Mesothelial cell of epicardium (in vitro differentiated cells): ENCODE results near the gene BANP. TPM values are rescaled to one million over a fixed set of nuclear protein-coding genes. Genes with fewer than 3 reads are reported as not detected.
"Not testable (repeated sequence)": the region's sequence is repeated elsewhere in the genome, so short reads cannot be mapped to it uniquely, and the experiment has no call there.

Experiments
- DNase-seq, 2 experiments: peaks; one replicate each; pipeline ENCODE4 v3.0.0; 2021; ENCODE audit warnings: low spot score in 2 of 2; ENCODE audit not compliant: unreplicated experiment in 2 of 2
- H3K27ac Mint-ChIP-seq: 2 replicates; pipeline ENCODE4 v1.8.0; 2021; ENCODE audit warnings: mixed read lengths
- H3K27me3 Mint-ChIP-seq: 2 replicates; pipeline ENCODE4 v1.8.0; 2021; ENCODE audit warnings: low read depth, mixed read lengths
- H3K36me3 Mint-ChIP-seq: 2 replicates; pipeline ENCODE4 v1.8.0; 2021; ENCODE audit warnings: mixed read lengths
- H3K4me1 Mint-ChIP-seq: 2 replicates; pipeline ENCODE4 v1.8.0; 2021; ENCODE audit warnings: mixed read lengths
- H3K4me3 Mint-ChIP-seq: 2 replicates; pipeline ENCODE4 v1.8.0; 2021; ENCODE audit warnings: mild to moderate bottlenecking, moderate library complexity, mixed read lengths
- H3K9me3 Mint-ChIP-seq: 2 replicates; pipeline ENCODE4 v1.8.0; 2021; ENCODE audit warnings: mixed read lengths
- CTCF ChIP-seq: fragments of 200-600 bp; sonication (generic); IDR thresholded peaks from one replicate; pipeline ENCODE4 v1.5.0; 2021; ENCODE audit warnings: antibody characterized with exemption; ENCODE audit not compliant: unreplicated experiment
- total RNA-seq: library from RNA; stranded (reverse); gene quantifications from 3 replicates; pipeline ENCODE4 v1.2.1, GENCODE V29; 2021

Gene BANP
- total RNA-seq, 1 donor from 2014 or later, result 43.6 TPM

- Mint-ChIP-seq H3K27me3 (no peaks in the 10 kb centered on the region), H3K9me3 (no peaks in the 10 kb centered on the region), H3K36me3 (peaks cover 9% of the 10 kb centered on the region), H3K4me1 (no peaks in the 10 kb centered on the region), H3K27ac (no peak overlapping the region), H3K4me3 (no peak overlapping the region)
- TF ChIP-seq CTCF, result no peak
- DNase-seq, result no peak
Measured at GRCh38 chr16:88015806-88016140, 64.5 kb downstream of the BANP start.

DNA sequence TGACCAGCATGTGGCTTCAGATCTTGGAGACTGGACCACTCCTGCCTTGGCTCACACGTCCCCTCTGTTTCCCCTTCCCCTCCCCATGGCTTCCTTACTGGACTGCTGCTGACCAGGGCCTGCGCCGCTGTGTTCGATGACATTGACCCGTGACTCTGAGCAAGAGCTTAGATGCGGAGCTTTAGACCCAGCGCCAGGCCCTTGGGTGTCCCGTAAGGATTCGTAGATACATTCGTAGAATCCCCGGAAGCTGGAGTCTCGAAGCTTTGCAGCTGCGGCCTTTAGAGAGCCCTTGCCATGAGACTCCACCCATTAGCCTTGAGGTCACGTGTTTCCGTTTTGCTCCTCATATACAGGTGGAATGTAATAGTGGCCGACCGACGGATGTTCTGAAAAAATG, 65.2 kb downstream of the BANP start:
- H3K36me3 Mint-ChIP-seq, H3K27me3 Mint-ChIP-seq, H3K9me3 Mint-ChIP-seq, H3K4me3 Mint-ChIP-seq, DNase-seq, H3K27ac Mint-ChIP-seq, H3K4me1 Mint-ChIP-seq: not testable (repeated sequence)

DNA sequence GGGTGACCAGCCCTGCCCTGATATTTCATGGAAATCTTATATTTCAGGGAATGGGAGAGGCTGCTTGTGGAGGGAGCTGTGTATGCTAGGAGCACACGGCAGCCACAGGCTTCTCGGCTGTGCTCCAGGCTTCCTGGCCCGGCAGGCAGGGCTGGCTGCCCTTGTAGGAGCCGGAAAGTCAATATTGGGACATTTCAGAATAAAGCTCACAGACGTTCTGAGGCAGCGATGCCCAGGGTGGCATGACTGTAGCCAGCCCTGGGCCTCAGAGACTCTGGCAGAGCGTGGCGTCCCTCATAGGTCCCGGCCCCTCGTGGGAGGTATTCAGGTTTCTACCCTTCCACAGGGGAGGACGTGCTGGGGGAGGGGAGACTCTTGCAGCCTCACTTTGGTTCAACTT, 65.7 kb downstream of the BANP start:
- no peak for TF ChIP-seq CTCF
- Mint-ChIP-seq H3K9me3 (no peaks in the 10 kb centered on the region), H3K4me3 (no peak overlapping the region), H3K27ac (no peak overlapping the region), H3K27me3 (no peaks in the 10 kb centered on the region), H3K4me1 (no peaks in the 10 kb centered on the region), H3K36me3 (peaks cover 9% of the 10 kb centered on the region)
- DNase-seq, result no peak

- no peak overlapping the region for H3K27ac Mint-ChIP-seq
- no peaks in the 10 kb centered on the region for H3K4me1 Mint-ChIP-seq
- no peaks in the 10 kb centered on the region for H3K9me3 Mint-ChIP-seq
- no peaks in the 10 kb centered on the region for H3K27me3 Mint-ChIP-seq
- no peak for TF ChIP-seq CTCF
- DNase-seq, result no peak
- H3K4me3 Mint-ChIP-seq, result no peak overlapping the region
- H3K36me3 Mint-ChIP-seq, result peaks cover 9% of the 10 kb centered on the region
Measured at GRCh38 chr16:88017587-88018101, 66.4 kb downstream of the BANP start.

DNA sequence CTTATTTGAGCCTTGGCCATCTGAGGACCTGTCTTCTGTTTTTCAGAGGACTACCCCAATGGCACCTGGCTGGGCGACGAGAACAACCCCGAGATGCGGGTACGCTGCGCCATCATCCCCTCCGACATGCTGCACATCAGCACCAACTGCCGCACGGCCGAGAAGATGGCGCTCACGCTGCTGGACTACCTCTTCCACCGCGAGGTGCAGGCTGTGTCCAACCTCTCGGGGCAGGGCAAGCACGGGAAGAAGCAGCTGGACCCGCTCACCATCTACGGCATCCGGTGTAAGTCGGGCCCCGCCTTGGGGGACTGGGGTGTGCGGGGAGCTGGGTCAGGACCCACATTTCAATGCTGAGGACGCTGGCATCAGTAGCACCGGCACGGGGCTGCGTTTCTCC, 67.1 kb downstream of the BANP start:
- not testable (repeated sequence) for H3K4me1 Mint-ChIP-seq, H3K27me3 Mint-ChIP-seq, H3K4me3 Mint-ChIP-seq, H3K27ac Mint-ChIP-seq, DNase-seq, H3K9me3 Mint-ChIP-seq
- H3K36me3 Mint-ChIP-seq, result peaks cover 13% of the 10 kb centered on the region

DNA sequence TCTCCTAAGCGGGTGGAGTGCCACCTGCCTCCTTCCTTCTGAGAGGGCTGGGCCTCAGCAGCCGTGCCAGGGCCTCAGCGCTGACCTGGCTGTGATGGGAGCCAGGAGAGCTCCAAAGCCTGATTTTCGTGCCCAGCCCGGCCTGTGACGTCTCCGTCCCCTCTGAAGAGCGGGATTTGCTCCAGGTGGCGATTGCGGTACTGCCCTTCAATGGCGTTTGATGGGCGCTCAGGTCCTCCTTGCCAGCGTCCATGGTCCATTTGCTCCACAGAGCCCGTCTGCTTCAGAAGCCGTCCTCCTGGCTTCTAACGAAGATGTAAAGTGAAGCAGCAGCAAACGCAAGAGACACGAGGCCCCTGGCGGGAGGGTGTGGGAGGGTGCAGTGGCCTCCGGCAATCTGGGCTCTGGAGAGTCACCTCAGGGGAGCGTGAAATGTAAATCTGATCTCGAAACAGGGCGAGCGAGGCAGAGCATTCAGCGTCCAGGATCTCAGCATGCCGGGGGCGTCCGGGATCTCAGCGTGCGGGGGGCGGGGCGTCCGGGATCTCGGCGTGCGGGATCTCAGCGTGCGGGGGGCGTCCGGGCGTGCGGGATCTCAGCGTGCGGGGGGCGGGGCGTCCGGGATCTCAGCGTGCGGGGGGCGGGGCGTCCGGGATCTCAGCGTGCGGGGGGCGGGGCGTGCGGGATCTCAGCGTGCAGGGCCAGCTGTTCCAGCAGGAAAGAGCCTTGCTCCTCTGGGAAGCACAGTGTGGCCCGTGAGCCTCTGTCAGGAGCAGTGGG, 68.0 kb downstream of the BANP start:
- not testable (repeated sequence) for DNase-seq, H3K4me3 Mint-ChIP-seq, H3K4me1 Mint-ChIP-seq, H3K27me3 Mint-ChIP-seq, H3K27ac Mint-ChIP-seq, H3K9me3 Mint-ChIP-seq
- peaks cover 13% of the 10 kb centered on the region for H3K36me3 Mint-ChIP-seq

- no peak for TF ChIP-seq CTCF
- H3K4me1 Mint-ChIP-seq, result peaks cover 5% of the 10 kb centered on the region
- peaks cover 13% of the 10 kb centered on the region for H3K36me3 Mint-ChIP-seq
- no peak for DNase-seq
- H3K27ac Mint-ChIP-seq, result no peak overlapping the region
- no peaks in the 10 kb centered on the region for H3K9me3 Mint-ChIP-seq
- H3K4me3 Mint-ChIP-seq, result no peak overlapping the region
- H3K27me3 Mint-ChIP-seq, result no peaks in the 10 kb centered on the region
Measured at GRCh38 chr16:88019821-88020515, 68.7 kb downstream of the BANP start.
